IMR-90 (cell line): ENCODE results near the gene POLG2. TPM values are rescaled to one million over a fixed set of nuclear protein-coding genes. Genes with fewer than 3 reads are reported as not detected.

ENCODE experiments used
- ATAC-seq: fragments of 200-7000 bp; cut with Tn5 transposase; 2 replicates; pipeline ENCODE4 v1.9.1; 2020; ENCODE audit warnings: low read depth, mild to moderate bottlenecking, moderate library complexity
- BruUV-seq: library from RNA; stranded (reverse); fragments of 400-500 nt; replicated peaks from 2 replicates; lab custom pipeline; 2021; lab: Mats Ljungman, UMichigan
- CTCF ChIA-PET: fragments of 300-600 bp; formaldehyde crosslinking; extraction: SDS; loops from one replicate; lab custom pipeline; 2021; ENCODE audit warnings: antibody characterized with exemption; lab: Yijun Ruan, JAX
- POLR2A ChIA-PET: fragments of 300-600 bp; sonication (Branson Sonifier 250); formaldehyde crosslinking; loops from one replicate; lab custom pipeline; 2022; ENCODE audit warnings: antibody characterized with exemption; ENCODE audit not compliant: unreplicated experiment; lab: Charles Lee
- DNase-seq: peaks from one replicate; pipeline ENCODE4 v3.0.0; 2013
- H2AFZ ChIP-seq: replicated peaks from 2 replicates; pipeline ENCODE3; 2013; ENCODE audit warnings: low read length, mild to moderate bottlenecking; ENCODE audit not compliant: poor library complexity
- H2AK5ac ChIP-seq: 2 replicates; pipeline ENCODE4 v1.6.1; 2013; ENCODE audit warnings: low read depth, low read length, inconsistent platforms
- H2AK9ac ChIP-seq: replicated peaks from 2 replicates; pipeline ENCODE3; 2013; ENCODE audit warnings: mild to moderate bottlenecking, low read depth, low read length, moderate library complexity; ENCODE audit not compliant: poor library complexity
- H2BK120ac ChIP-seq: 2 replicates; pipeline ENCODE4 v1.6.1; 2013; ENCODE audit warnings: low read depth, low read length, inconsistent platforms
- H2BK15ac ChIP-seq: 3 replicates; pipeline ENCODE4 v1.6.1; 2013; ENCODE audit warnings: low read depth, low read length, inconsistent platforms
- H2BK20ac ChIP-seq: 2 replicates; pipeline ENCODE4 v1.6.1; 2013; ENCODE audit warnings: low read depth, mild to moderate bottlenecking, inconsistent platforms, low read length, moderate library complexity
- H2BK5ac ChIP-seq: 2 replicates; pipeline ENCODE4 v1.6.1; 2013; ENCODE audit warnings: mild to moderate bottlenecking, low read depth, low read length, inconsistent platforms; ENCODE audit not compliant: poor library complexity, severe bottlenecking
- H3K14ac ChIP-seq: replicated peaks from 2 replicates; pipeline ENCODE4 v1.6.1; 2013; ENCODE audit warnings: low read depth, low read length, inconsistent platforms
- H3K18ac ChIP-seq: 2 replicates; pipeline ENCODE4 v1.6.1; 2013; ENCODE audit warnings: low read depth, low read length, control low read depth
- H3K23ac ChIP-seq: 2 replicates; pipeline ENCODE4 v1.6.1; 2013; ENCODE audit warnings: low read depth, low read length, inconsistent platforms
- H3K27ac ChIP-seq: 2 replicates; pipeline ENCODE4 v1.5.1; 2013; ENCODE audit warnings: mild to moderate bottlenecking, control low read depth, low read length; ENCODE audit not compliant: insufficient read depth
- H3K27me3 ChIP-seq: 2 replicates; pipeline ENCODE4 v1.6.1; 2013; ENCODE audit warnings: low read length; ENCODE audit not compliant: control insufficient read depth, insufficient read depth
- H3K36me3 ChIP-seq: 2 replicates; pipeline ENCODE4 v1.6.1; 2013; ENCODE audit warnings: low read length, mixed read lengths; ENCODE audit not compliant: control insufficient read depth, insufficient read depth
- H3K4ac ChIP-seq: 2 replicates; pipeline ENCODE4 v1.6.1; 2013; ENCODE audit warnings: low read depth, low read length, inconsistent platforms
- H3K4me1 ChIP-seq: 2 replicates; pipeline ENCODE4 v1.6.1; 2013; ENCODE audit warnings: low read length, mixed read lengths; ENCODE audit not compliant: control insufficient read depth, insufficient read depth
- H3K4me2 ChIP-seq: 2 replicates; pipeline ENCODE4 v1.6.1; 2013; ENCODE audit warnings: low read depth, mild to moderate bottlenecking, control low read depth, low read length, moderate library complexity
- H3K4me3 ChIP-seq: 2 replicates; pipeline ENCODE4 v1.5.1; 2013; ENCODE audit warnings: low read depth, mild to moderate bottlenecking, control low read depth, low read length, moderate library complexity; ENCODE audit not compliant: insufficient read depth
- H3K56ac ChIP-seq: 2 replicates; pipeline ENCODE4 v1.6.1; 2013; ENCODE audit warnings: low read length, inconsistent platforms; ENCODE audit not compliant: insufficient read depth; ENCODE audit errors: extremely low read depth
- H3K79me1 ChIP-seq, 2 experiments: 2 replicates each; pipeline ENCODE4 v1.6.1; 2013; ENCODE audit warnings: low read length in 2 of 2, inconsistent platforms in 1 of 2, low read depth in 1 of 2
- H3K9ac ChIP-seq: 2 replicates; pipeline ENCODE4 v1.6.1; 2013; ENCODE audit warnings: low read depth, low read length, control low read depth
- H3K9me1 ChIP-seq: 2 replicates; pipeline ENCODE4 v1.6.1; 2013; ENCODE audit warnings: low read length, inconsistent platforms; ENCODE audit not compliant: insufficient read depth
- H3K9me3 ChIP-seq: 2 replicates; pipeline ENCODE4 v1.6.1; 2013; ENCODE audit warnings: low read length; ENCODE audit not compliant: control insufficient read depth, insufficient read depth
- H4K20me1 ChIP-seq: 2 replicates; pipeline ENCODE4 v1.6.1; 2013; ENCODE audit warnings: low read length, inconsistent platforms; ENCODE audit not compliant: insufficient read depth
- H4K5ac ChIP-seq: 2 replicates; pipeline ENCODE4 v1.6.1; 2013; ENCODE audit warnings: mild to moderate bottlenecking, low read depth, low read length, control low read depth
- H4K8ac ChIP-seq, 2 experiments: 2 replicates each; pipeline ENCODE4 v1.6.1; 2013; ENCODE audit warnings: low read depth in 2 of 2, low read length in 2 of 2, control low read depth in 1 of 2, inconsistent platforms in 1 of 2
- H4K91ac ChIP-seq: 2 replicates; pipeline ENCODE4 v1.6.1; 2013; ENCODE audit warnings: low read depth, low read length, inconsistent platforms; ENCODE audit not compliant: insufficient read depth
- CHD1 ChIP-seq: IDR thresholded peaks from 2 replicates; pipeline ENCODE4 v1.6.1; 2012; ENCODE audit warnings: low read depth, low read length, improper control_type of control experiment
- ELK1 ChIP-seq: fragments of 150-350 bp; IDR thresholded peaks from 2 replicates; pipeline ENCODE4 v1.6.1; 2016; ENCODE audit warnings: low read depth, mild to moderate bottlenecking, low read length, moderate library complexity, borderline replicate concordance
- FOS ChIP-seq: fragments of 150-350 bp; IDR thresholded peaks from 2 replicates; pipeline ENCODE4 v1.6.1; 2016; ENCODE audit warnings: low read depth, low read length
- MAFK ChIP-seq: IDR thresholded peaks from 2 replicates; pipeline ENCODE4 v1.6.1; 2012; ENCODE audit warnings: low read depth, low read length, improper control_type of control experiment
- MAZ ChIP-seq: IDR thresholded peaks from 2 replicates; pipeline ENCODE4 v1.6.1; 2012; ENCODE audit warnings: low read depth, mild to moderate bottlenecking, low read length, improper control_type of control experiment, moderate library complexity, borderline replicate concordance
- MXI1 ChIP-seq: IDR thresholded peaks from 2 replicates; pipeline ENCODE4 v1.6.1; 2012; ENCODE audit warnings: low read depth, mild to moderate bottlenecking, low read length, moderate library complexity, borderline replicate concordance
- NFE2L2 ChIP-seq: fragments of 150-350 bp; IDR thresholded peaks from 2 replicates; pipeline ENCODE4 v1.6.1; 2016; ENCODE audit warnings: low read depth, mild to moderate bottlenecking, low read length
- POLR2A ChIP-seq: IDR thresholded peaks from 2 replicates; pipeline ENCODE4 v1.6.1; 2012; ENCODE audit warnings: mild to moderate bottlenecking, low read depth, low read length
- RAD21 ChIP-seq: IDR thresholded peaks from 2 replicates; pipeline ENCODE4 v1.6.1; 2012; ENCODE audit warnings: low read length, improper control_type of control experiment
- RCOR1 ChIP-seq: IDR thresholded peaks from 2 replicates; pipeline ENCODE4 v1.6.1; 2012; ENCODE audit warnings: mild to moderate bottlenecking, low read length, improper control_type of control experiment; ENCODE audit not compliant: insufficient replicate concordance
- SMC3 ChIP-seq: fragments of 150-350 bp; IDR thresholded peaks from 2 replicates; pipeline ENCODE4 v1.6.1; 2016; ENCODE audit warnings: low read depth, mild to moderate bottlenecking, antibody characterized with exemption, low read length, moderate library complexity
- USF2 ChIP-seq: fragments of 150-350 bp; IDR thresholded peaks from 2 replicates; pipeline ENCODE4 v1.6.1; 2017; ENCODE audit warnings: mild to moderate bottlenecking, antibody characterized with exemption, low read length, low read depth
- WGBS, 2 experiments: methylation state at CpG; one replicate each; pipeline versions ENCODE4 v1.1.5 to v1.1.7; 2013; ENCODE audit warnings: missing lambda C conversion rate in 2 of 2; ENCODE audit not compliant: insufficient read length in 1 of 2; ENCODE audit errors: extremely low coverage in 2 of 2; 5-methylcytosine and 5-hydroxymethylcytosine counted together
- dilution Hi-C: fragments of 300-500 bp; cut with HindIII; formaldehyde crosslinking; loops from one replicate; pipeline ENCODE4 v1.14.3; 2018; ENCODE audit warnings: low sequenced_read_pairs; ENCODE audit not compliant: unreplicated experiment
- in situ Hi-C: fragments of 300-500 bp; cut with MboI; formaldehyde crosslinking; loops from 3 replicates; pipeline ENCODE4 v1.14.3; 2019; ENCODE audit warnings: low sequenced_read_pairs, inconsistent platforms, mixed read lengths
- intact Hi-C: fragments of 100-400 bp; cut with micrococcal nuclease; formaldehyde crosslinking; loops from 2 replicates; pipeline ENCODE4 v1.10.0; 2022
- polyA plus RNA-seq, 3 experiments: library from polyadenylated mRNA; depleted of rRNA; stranded (reverse); fragments of >200 nt; gene quantifications; 2 replicates each; pipeline ENCODE4 v1.2.3, GENCODE V29; 2012; ENCODE audit warnings: low replicate concordance in 1 of 3
- total RNA-seq: library from RNA; depleted of rRNA; stranded (reverse); fragments of >200 nt; gene quantifications from 2 replicates; pipeline ENCODE4 v1.2.3, GENCODE V29; 2012

The POLG2 gene
- total and polyA plus RNA-seq, 2 of the 4 experiments (the other 2 are of a cell fraction): 7.0 to 7.7 TPM

GRCh38 chr17:64537488-64537887 is 40.6 kb upstream of the POLG2 start:
- Histone ChIP-seq H3K14ac (no peak overlapping the region), H3K9ac (no peak overlapping the region), H3K9me3 (no peaks in the 10 kb centered on the region), H3K79me1 (peaks cover 14 to 74% of the 10 kb centered on the region in 2 experiments), H4K8ac (0 out of 4 replicates have a peak overlapping the region, but pooled peaks of 1 of the 2 experiments have one; percentile 25), H4K91ac (no peak overlapping the region), H2AK9ac (no peak overlapping the region), H4K20me1 (peaks cover 64% of the 10 kb centered on the region), H3K27ac (no peak overlapping the region), H2BK20ac (no peak overlapping the region), H3K4me3 (no peak overlapping the region), H3K56ac (no peak overlapping the region), H2BK5ac (no peak overlapping the region), H3K4me2 (no peak overlapping the region), H2AFZ (no peak overlapping the region), H4K5ac (no peak overlapping the region), H3K36me3 (peaks cover 59% of the 10 kb centered on the region), H3K4me1 (peaks cover 2% of the 10 kb centered on the region; the same call in 1 of the 2 replicates), H2AK5ac (no peak overlapping the region), H2BK15ac (no peak overlapping the region), H2BK120ac (no peak overlapping the region), H3K23ac (no peak overlapping the region), H3K4ac (no peak overlapping the region), H3K9me1 (peaks cover 20% of the 10 kb centered on the region), H3K27me3 (no peaks in the 10 kb centered on the region), H3K18ac (no peak overlapping the region)
- WGBS, 2 experiments: no CpG with 5 or more reads among the region's 5 CpGs
- dilution Hi-C loops (no loop called here), intact Hi-C loops (no loop called here), in situ Hi-C loops (no loop called here)
- ATAC-seq (no peak), DNase-seq (no peak)
- BruUV-seq: no TSS peak
- ChIA-PET CTCF (interaction anchor here (1.2 kb wide), 1 partner anchor 9 kb away, joined by 3 read pairs; no protein-coding TSS in a partner anchor), POLR2A (no interaction called here)
- no peak for TF ChIP-seq USF2
- TF ChIP-seq RCOR1: no peak
- no peak for TF ChIP-seq SMC3
- TF ChIP-seq RAD21: no peak
- no peak for TF ChIP-seq CHD1
- no peak for TF ChIP-seq POLR2A
- no peak for TF ChIP-seq MXI1
- TF ChIP-seq FOS: no peak
- no peak for TF ChIP-seq MAZ
- TF ChIP-seq ELK1: no peak
- no peak for TF ChIP-seq MAFK
- no peak for TF ChIP-seq NFE2L2
